HG03575 (cell line): Measurements from ENCODE around the gene LRRFIP1.

Experiments
- ATAC-seq: cut with Tn5 transposase; IDR thresholded peaks from one replicate; pipeline ENCODE4 v1.9.1; 2021; ENCODE audit not compliant: unreplicated experiment, insufficient number of reproducible peaks, low FRiP score; ENCODE audit errors: extremely low read depth

The LRRFIP1 gene

DNA sequence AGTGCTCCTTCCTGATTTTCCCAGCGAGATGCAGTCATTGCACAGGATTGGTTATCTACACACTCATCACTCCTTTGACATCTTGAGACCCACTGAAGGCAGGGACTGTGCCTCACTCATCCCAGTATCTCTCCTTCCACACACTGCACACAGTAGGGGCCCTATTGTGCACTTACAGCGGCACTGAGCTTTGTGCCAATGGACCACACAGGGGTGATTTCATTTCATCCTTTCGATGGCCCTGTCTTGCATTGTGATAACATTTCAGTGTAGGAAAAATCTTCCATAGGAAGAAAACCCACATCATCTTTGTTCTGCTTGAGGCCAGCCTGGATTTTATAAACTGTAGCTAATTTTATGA, 11.0 kb upstream of the LRRFIP1 start:
- ATAC-seq = no peak

DNA sequence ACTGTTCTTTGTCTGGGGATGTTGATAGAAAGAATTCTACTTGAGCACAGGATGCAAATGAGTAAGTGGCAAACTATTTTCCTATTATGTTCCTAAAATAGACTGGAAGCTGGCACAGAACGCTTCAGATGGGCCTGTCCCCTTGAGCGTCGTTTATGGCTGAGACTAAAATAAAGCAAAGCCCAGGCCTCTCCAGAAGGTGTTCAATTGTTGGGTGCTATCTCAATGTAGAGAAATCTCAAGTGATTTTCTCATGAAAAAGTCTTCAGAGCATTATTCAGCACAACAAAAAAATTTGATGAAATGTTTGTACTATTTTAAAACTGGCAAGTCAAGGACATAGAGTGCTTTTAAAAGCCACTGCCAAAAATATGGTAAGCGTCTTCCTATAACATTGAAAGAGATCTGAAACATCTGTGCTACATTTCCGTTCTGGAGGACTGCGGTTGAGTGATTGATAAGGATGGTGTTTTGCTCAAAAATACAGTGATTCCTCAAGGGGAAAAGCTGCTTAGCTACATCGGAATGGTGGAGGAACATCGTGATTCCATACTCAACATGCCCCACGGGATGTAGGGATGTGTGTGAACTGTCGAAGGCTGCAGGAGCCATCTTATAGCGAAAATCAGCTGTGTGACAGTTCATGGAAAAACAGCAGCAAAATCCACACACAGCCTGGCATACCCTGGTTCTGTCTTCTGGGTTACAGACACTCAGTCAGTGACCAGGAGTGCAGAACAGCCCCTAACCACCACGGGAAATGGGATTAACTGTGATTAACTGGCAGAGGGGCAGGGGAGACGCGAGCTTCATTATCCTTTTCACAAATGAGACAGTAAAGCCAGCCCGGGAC, 10.4 kb upstream of the LRRFIP1 start:
- ATAC-seq = no peak

DNA sequence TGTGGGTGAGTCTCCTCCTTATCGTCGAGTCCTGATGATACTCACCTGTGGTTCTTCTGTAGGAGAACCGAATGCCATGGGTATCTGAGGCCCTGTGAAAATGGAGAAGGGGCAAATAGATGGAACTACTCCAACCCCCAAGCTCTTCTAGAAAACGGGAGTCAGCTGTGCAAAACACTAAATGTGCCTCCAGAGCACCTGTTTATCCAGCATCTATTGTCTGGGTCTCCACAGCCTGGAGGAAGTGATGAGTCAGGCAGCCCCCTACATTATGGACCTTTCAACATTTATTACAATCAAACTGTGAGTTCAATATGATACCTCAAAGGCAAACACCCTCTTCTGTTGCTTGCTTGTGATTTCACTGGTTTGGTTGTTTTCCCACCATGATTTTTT, 9.8 kb upstream of the LRRFIP1 start:
- ATAC-seq = no peak

DNA sequence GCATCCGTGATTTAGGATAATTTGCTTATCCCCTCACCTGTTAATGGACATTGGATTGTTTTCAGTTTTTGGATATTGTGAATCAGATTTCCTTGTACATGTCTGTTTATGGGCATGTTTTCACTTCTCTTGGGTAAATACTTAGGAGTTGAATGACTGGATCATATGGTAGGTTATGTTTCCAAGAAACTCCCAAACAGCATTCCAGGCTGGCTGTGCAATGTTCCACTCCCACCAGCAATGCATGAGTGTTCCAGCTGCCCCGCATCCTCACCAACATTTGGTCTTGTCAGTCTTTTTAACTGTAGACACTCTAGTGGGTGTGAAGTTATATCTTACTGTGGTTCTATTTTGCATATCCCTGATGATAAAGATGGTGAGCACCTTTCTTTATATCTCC, 8.9 kb upstream of the LRRFIP1 start:
- no peak for ATAC-seq

- no peak for ATAC-seq
These were observed 3.7 kb upstream of the LRRFIP1 start for GRCh38 chr2:237623428-237624403.

- ATAC-seq = no peak
These were observed 2.8 kb upstream of the LRRFIP1 start for GRCh38 chr2:237624565-237624964.

- no peak for ATAC-seq
These were observed 2.1 kb upstream of the LRRFIP1 start for GRCh38 chr2:237625216-237625705.

GRCh38 chr2:237625777-237626176, 1.6 kb upstream of the LRRFIP1 start:
- ATAC-seq = no peak

DNA sequence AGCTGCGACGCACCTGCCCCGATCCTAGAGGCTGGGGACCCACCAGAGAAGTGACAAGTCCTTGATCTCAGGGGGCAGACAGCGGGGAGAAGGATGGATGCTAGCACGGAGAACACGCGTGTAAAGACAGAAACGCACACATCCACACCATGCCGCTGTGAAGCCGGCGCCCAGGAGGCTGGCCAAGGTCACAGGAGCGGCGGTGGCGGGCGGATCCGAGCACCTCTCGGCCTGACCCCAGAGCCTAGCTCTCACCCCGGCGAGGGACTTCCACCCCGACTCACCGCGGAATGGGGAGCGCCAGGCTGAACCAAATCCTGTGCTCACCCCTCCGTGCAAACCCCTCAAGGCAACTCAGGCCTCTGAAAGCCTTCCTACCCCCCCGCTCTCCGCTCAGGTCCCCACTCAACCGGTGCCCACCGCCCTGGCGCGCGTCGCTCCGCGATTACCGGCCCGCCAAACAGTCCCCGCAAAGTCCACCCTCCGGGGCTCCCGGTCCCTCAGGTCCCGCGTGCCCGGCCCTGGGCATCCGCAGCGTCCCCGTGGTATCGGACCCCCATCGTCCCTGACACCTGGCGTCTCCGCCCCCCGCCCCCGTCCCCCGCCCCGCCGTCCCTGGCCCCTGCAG, 460 bp upstream of the LRRFIP1 start:
- no peak for ATAC-seq

GRCh38 chr2:237628247-237629187, 1.1 kb downstream of the LRRFIP1 start:
- no peak for ATAC-seq

DNA sequence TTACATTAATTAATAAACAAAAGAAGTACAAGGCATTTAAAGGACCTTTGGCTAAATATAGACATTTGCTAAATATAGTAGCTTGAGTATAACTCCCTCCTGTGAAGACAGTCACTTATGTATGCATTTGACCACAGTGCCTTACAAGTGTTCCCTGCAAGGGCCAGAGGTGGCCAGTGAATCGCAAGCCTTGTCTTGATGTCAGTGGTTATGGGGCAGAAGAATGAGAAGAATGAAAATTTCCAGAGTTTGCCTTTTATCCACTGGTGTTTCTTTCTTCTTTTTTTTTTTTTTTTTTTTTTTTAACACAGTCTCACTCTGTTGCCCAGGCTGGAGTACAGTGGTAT, 1.8 kb downstream of the LRRFIP1 start:
- ATAC-seq = no peak

GRCh38 chr2:237629739-237630138, 2.4 kb downstream of the LRRFIP1 start:
- ATAC-seq = no peak

DNA sequence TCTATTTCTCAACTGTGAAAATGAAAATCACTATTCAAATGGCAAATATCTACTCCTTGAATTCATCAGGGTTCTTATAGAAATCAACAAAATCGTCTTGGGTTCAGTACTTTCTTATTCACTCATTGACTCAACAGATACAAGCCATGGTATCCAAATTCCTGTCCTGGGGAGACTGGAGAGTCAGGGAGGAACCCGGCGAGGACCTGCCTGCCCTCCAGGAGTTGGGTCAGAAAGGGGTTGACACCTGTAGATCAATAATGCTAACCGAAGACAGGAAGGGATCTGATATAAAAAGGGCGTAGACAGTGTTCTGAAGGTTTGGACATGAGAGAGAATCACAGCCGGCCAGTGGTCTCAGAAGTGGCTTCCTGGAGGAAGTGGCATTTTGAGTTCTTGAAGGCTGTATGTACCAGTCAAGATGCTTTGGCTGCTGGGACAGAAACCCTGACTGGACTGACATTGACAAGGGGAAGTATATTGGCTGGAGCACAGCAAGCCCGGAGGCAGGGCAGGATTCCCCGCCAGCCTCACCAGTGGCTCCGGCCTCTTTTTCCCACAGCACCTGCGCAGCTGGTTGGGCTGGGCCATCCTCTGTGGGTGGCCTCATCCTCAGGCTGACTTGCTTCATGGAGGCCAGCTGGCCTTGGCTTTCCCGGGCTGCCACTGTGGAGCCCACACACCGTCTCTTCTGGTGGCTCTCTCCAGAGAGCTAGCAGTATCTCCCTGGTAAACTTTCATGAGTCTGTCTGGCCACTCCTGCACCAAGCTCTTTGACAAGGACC, 3.0 kb downstream of the LRRFIP1 start:
- ATAC-seq = no peak

GRCh38 chr2:237631007-237631785, 3.8 kb downstream of the LRRFIP1 start:
- no peak for ATAC-seq

- ATAC-seq = no peak
These were observed 4.6 kb downstream of the LRRFIP1 start for GRCh38 chr2:237631801-237632585.

DNA sequence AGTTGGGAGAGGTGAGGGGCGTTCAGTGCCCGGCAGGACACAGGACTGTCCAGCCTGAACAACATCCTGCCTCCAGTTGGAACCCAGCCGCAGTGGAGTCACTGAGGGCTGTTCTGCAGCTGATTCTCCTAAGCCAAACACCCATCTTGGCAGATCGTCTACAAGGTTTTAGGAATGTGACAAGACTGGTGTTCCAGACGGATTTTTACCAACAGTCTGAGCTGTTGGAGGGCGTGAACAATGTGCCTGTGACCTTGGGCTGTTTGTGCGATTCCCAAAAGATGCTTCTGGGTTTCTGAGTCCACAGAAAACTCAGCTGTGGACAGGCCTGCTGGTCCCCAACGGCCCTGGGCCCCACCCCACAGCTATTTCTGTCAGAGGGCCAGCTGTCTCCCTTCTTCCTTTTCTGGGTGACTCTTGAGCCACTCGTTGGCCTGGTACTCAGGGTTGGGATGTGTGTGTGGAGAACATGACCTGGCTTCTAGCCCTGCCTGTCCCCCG, 5.7 kb downstream of the LRRFIP1 start:
- no peak for ATAC-seq
